Lung (tissue), 12 donors: Measurements from ENCODE around the gene BCKDHB. TPM values are rescaled to one million over a fixed set of nuclear protein-coding genes. Genes with fewer than 3 reads are reported as not detected.

Experiments used
- ATAC-seq: fragments of 200-7000 bp; cut with Tn5 transposase; one replicate; pipeline ENCODE4 v1.9.1; 2020; ENCODE audit warnings: moderate number of reproducible peaks; ENCODE audit not compliant: insufficient read depth, low FRiP score
- DNase-seq, 3 donors: peaks; one replicate each; pipeline ENCODE4 v3.0.0-alpha.2; 2013 to 2017
- H3K27ac ChIP-seq, 2 donors: one replicate each; pipeline ENCODE4 v1.5.1; 2013; ENCODE audit warnings: mild to moderate bottlenecking in 2 of 2, moderate library complexity in 2 of 2, control low read depth in 1 of 2, inconsistent platforms in 1 of 2, low read depth in 1 of 2, low read length in 1 of 2
- H3K27me3 ChIP-seq, 3 donors: one replicate each; pipeline ENCODE4 v1.5.1; 2013; ENCODE audit warnings: low read length in 2 of 3; ENCODE audit not compliant: control insufficient read depth in 3 of 3, insufficient read depth in 3 of 3
- H3K36me3 ChIP-seq, 4 donors: one replicate each; pipeline ENCODE4 v1.5.1; 2013; ENCODE audit warnings: low read length in 4 of 4, mild to moderate bottlenecking in 1 of 4, moderate library complexity in 1 of 4; ENCODE audit not compliant: control insufficient read depth in 4 of 4, insufficient read depth in 4 of 4
- H3K4me1 ChIP-seq, 5 donors: one replicate each; pipeline ENCODE4 v1.5.1; 2013; ENCODE audit warnings: low read length in 5 of 5, mild to moderate bottlenecking in 2 of 5, moderate library complexity in 1 of 5; ENCODE audit not compliant: control insufficient read depth in 5 of 5, insufficient read depth in 5 of 5
- H3K4me3 ChIP-seq: one replicate; pipeline ENCODE4 v1.5.1; 2013; ENCODE audit warnings: mild to moderate bottlenecking, control low read depth, moderate library complexity
- H3K9ac ChIP-seq, 2 donors: one replicate each; pipeline ENCODE4 v1.5.1; 2013; ENCODE audit warnings: low read length in 2 of 2, control low read depth in 1 of 2; ENCODE audit not compliant: insufficient read depth in 1 of 2
- H3K9me3 ChIP-seq, 4 donors: one replicate each; pipeline ENCODE4 v1.5.1; 2013; ENCODE audit warnings: low read length in 3 of 4, mild to moderate bottlenecking in 1 of 4, moderate library complexity in 1 of 4; ENCODE audit not compliant: control insufficient read depth in 4 of 4, insufficient read depth in 3 of 4
- CTCF ChIP-seq: IDR thresholded peaks from 2 replicates; pipeline ENCODE4 v1.5.1; 2012; ENCODE audit warnings: mild to moderate bottlenecking; ENCODE audit errors: control extremely low read depth, extremely low read depth
- WGBS, 2 donors: extraction: QIAGEN DNeasy Blood & Tissue Kit; methylation state at CpG; one replicate each; pipeline ENCODE4 v1.1.7; 2013; 5-methylcytosine and 5-hydroxymethylcytosine counted together
- polyA plus RNA-seq, 2 donors: library from polyadenylated mRNA; stranded (reverse); fragments of 200-250 nt; gene quantifications; one replicate each; pipeline ENCODE4 v1.2.1, GENCODE V29; 2013
- total RNA-seq, 2 donors: library from RNA; depleted of rRNA in 1 of 2; stranded (reverse); fragments of >200 nt in 1 of 2; gene quantifications; one replicate each; pipeline ENCODE4 v1.2.1, GENCODE V29; 2014 to 2021
- donor health status: control.
- donor health status: control.
- donor health status: Bipolar disorder and iron deficiency.
- donor health status: healthy.
- donor health status: DM: yes; HTN: yes; CAD: no.

Gene BCKDHB
- total and polyA plus RNA-seq, 4 donors: 6.9 to 27.7 (median 15.7) TPM

GRCh38 chr6:80249897-80250296, 143.4 kb downstream of the BCKDHB start:
- ATAC-seq: no peak
- peaks cover 0 to 8% (median 2%) of the 10 kb centered on the region in 5 donors for H3K4me1 ChIP-seq
- H3K9me3 ChIP-seq: no peaks in the 10 kb centered on the region
- no peak overlapping the region for H3K4me3 ChIP-seq
- peaks cover 0 to 3% (median 0%) of the 10 kb centered on the region in 4 donors for H3K36me3 ChIP-seq
- DNase-seq: no peak
- TF ChIP-seq CTCF: no peak
- no peak overlapping the region for H3K27ac ChIP-seq
- no peak overlapping the region for H3K9ac ChIP-seq
- 70 to 88% methylated on average over 1 of the region's 1 CpG for WGBS, 2 donors
- no peaks in the 10 kb centered on the region for H3K27me3 ChIP-seq

GRCh38 chr6:80250391-80250997, 144.0 kb downstream of the BCKDHB start:
- no peak for TF ChIP-seq CTCF
- H3K9me3 ChIP-seq: no peaks in the 10 kb centered on the region
- H3K4me1 ChIP-seq: peaks cover 0 to 8% (median 2%) of the 10 kb centered on the region in 5 donors
- peaks cover 0 to 4% (median 0%) of the 10 kb centered on the region in 4 donors for H3K36me3 ChIP-seq
- DNase-seq (no peak), ATAC-seq (no peak)
- no peaks in the 10 kb centered on the region for H3K27me3 ChIP-seq
- H3K9ac ChIP-seq: no peak overlapping the region
- H3K27ac ChIP-seq: no peak overlapping the region
- no peak overlapping the region for H3K4me3 ChIP-seq
- 92% methylated on average over 3 of the region's 3 CpGs for WGBS, 2 donors

GRCh38 chr6:80251321-80251720, 144.8 kb downstream of the BCKDHB start:
- H3K9me3 ChIP-seq: no peaks in the 10 kb centered on the region
- H3K9ac ChIP-seq: no peak overlapping the region
- ATAC-seq (no peak), DNase-seq (no peak)
- H3K27me3 ChIP-seq: no peaks in the 10 kb centered on the region
- peaks cover 0 to 3% (median 0%) of the 10 kb centered on the region in 4 donors for H3K36me3 ChIP-seq
- WGBS, 2 donors: 88 to 91% methylated on average over 1 of the region's 1 CpG
- H3K4me1 ChIP-seq: peaks cover 0 to 8% (median 4%) of the 10 kb centered on the region in 5 donors
- H3K27ac ChIP-seq: no peak overlapping the region
- TF ChIP-seq CTCF: no peak
- H3K4me3 ChIP-seq: no peak overlapping the region

GRCh38 chr6:80254716-80255115, 148.2 kb downstream of the BCKDHB start:
- no peak for TF ChIP-seq CTCF
- ATAC-seq: no peak
- no peaks in the 10 kb centered on the region for H3K9me3 ChIP-seq
- DNase-seq: no peak
- H3K4me1 ChIP-seq: peaks cover 0 to 7% (median 5%) of the 10 kb centered on the region in 5 donors
- H3K4me3 ChIP-seq: no peak overlapping the region
- no peak overlapping the region for H3K9ac ChIP-seq
- no peak overlapping the region for H3K27ac ChIP-seq
- H3K36me3 ChIP-seq: peaks cover 0 to 1% (median 0%) of the 10 kb centered on the region in 4 donors
- no peaks in the 10 kb centered on the region for H3K27me3 ChIP-seq
